NCI-H2196 treated with DMSO at 0.1 percent for 48 hours (cell line): Measurements from ENCODE around the gene NINL.
"Not testable (repeated sequence)": the region's sequence is repeated elsewhere in the genome, so short reads cannot be mapped to it uniquely, and the experiment has no call there.

Experiments
- DNase-seq: peaks from one replicate; lab custom pipeline; 2025; ENCODE audit not compliant: unreplicated experiment; lab: John Stamatoyannopoulos, UW

NINL gene

GRCh38 chr20:25486377-25486776 is 99.0 kb downstream of the NINL start:
- DNase-seq = no peak

GRCh38 chr20:25485872-25486271 is 99.5 kb downstream of the NINL start:
- no peak for DNase-seq

GRCh38 chr20:25484911-25485511 is 100.3 kb downstream of the NINL start:
- no peak for DNase-seq

GRCh38 chr20:25484224-25484846 is 101.0 kb downstream of the NINL start:
- no peak for DNase-seq

GRCh38 chr20:25483431-25484132 is 101.7 kb downstream of the NINL start:
- DNase-seq = no peak

- no peak for DNase-seq
These were observed 103.4 kb downstream of the NINL start for GRCh38 chr20:25481918-25482253.

- DNase-seq = no peak
These were observed 104.0 kb downstream of the NINL start for GRCh38 chr20:25481235-25481917.

- no peak for DNase-seq
These were observed 104.5 kb downstream of the NINL start for GRCh38 chr20:25480797-25481196.

- no peak for DNase-seq
These were observed 105.2 kb downstream of the NINL start for GRCh38 chr20:25480156-25480555.

GRCh38 chr20:25479638-25480037 is 105.7 kb downstream of the NINL start:
- no peak for DNase-seq

- DNase-seq = no peak
These were observed 106.3 kb downstream of the NINL start for GRCh38 chr20:25478889-25479568.

- DNase-seq = no peak
These were observed 108.1 kb downstream of the NINL start for GRCh38 chr20:25477014-25477882.

- no peak for DNase-seq
These were observed 109.0 kb downstream of the NINL start for GRCh38 chr20:25476106-25477013.

- not testable (repeated sequence) for DNase-seq
These were observed 112.0 kb downstream of the NINL start for GRCh38 chr20:25473297-25473696.

GRCh38 chr20:25471020-25471419 is 114.3 kb downstream of the NINL start:
- no peak for DNase-seq

- DNase-seq = no peak
These were observed 115.3 kb downstream of the NINL start for GRCh38 chr20:25470045-25470444.

- DNase-seq = no peak
These were observed 115.8 kb downstream of the NINL start for GRCh38 chr20:25469558-25469957.

GRCh38 chr20:25468126-25469075 is 116.9 kb downstream of the NINL start:
- no peak for DNase-seq
